Trophoblast cell (in vitro differentiated cells and primary cell): ENCODE results near the gene RYR1.

Experiments
- DNase-seq, 2 donors: peaks; one replicate each; pipeline ENCODE4 v3.0.0-alpha.2; 2016
- H2AFZ ChIP-seq: 2 replicates; pipeline ENCODE4 v1.6.1; 2013; ENCODE audit warnings: low read length, moderate library complexity, mild to moderate bottlenecking; ENCODE audit not compliant: insufficient read depth, poor library complexity
- H2AK5ac ChIP-seq: 2 replicates; pipeline ENCODE4 v1.6.1; 2013; ENCODE audit warnings: mild to moderate bottlenecking, low read length
- H2BK120ac ChIP-seq: 2 replicates; pipeline ENCODE4 v1.6.1; 2013; ENCODE audit warnings: low read length, mild to moderate bottlenecking, moderate library complexity; ENCODE audit not compliant: insufficient read depth, poor library complexity
- H2BK12ac ChIP-seq: 2 replicates; pipeline ENCODE4 v1.6.1; 2013; ENCODE audit warnings: mild to moderate bottlenecking, low read length, moderate library complexity
- H2BK5ac ChIP-seq: 2 replicates; pipeline ENCODE4 v1.6.1; 2013; ENCODE audit warnings: low read length, low read depth, moderate library complexity, mild to moderate bottlenecking; ENCODE audit not compliant: poor library complexity
- H3K14ac ChIP-seq: 2 replicates; pipeline ENCODE4 v1.6.1; 2013; ENCODE audit warnings: mild to moderate bottlenecking, low read length
- H3K18ac ChIP-seq: 2 replicates; pipeline ENCODE4 v1.6.1; 2013; ENCODE audit warnings: mild to moderate bottlenecking, low read length
- H3K23ac ChIP-seq: 2 replicates; pipeline ENCODE4 v1.6.1; 2013; ENCODE audit warnings: low read length
- H3K27ac ChIP-seq: 2 replicates; pipeline ENCODE4 v1.5.1; 2013; ENCODE audit warnings: low read depth, mild to moderate bottlenecking, inconsistent platforms, low read length, moderate library complexity
- H3K27me3 ChIP-seq: 2 replicates; pipeline ENCODE4 v1.6.1; 2013; ENCODE audit warnings: inconsistent platforms, mild to moderate bottlenecking, low read length, moderate library complexity; ENCODE audit not compliant: insufficient read depth
- H3K36me3 ChIP-seq, 2 experiments: 1 replicate in 1 of 2; 2 replicates in 1 of 2; pipeline ENCODE4 v1.6.1; 2013; ENCODE audit warnings: low read length in 2 of 2, mild to moderate bottlenecking in 2 of 2, moderate library complexity in 1 of 2; ENCODE audit not compliant: insufficient read depth in 2 of 2, control insufficient read depth in 1 of 2
- H3K4ac ChIP-seq: 2 replicates; pipeline ENCODE4 v1.6.1; 2013; ENCODE audit warnings: low read depth, mild to moderate bottlenecking, low read length, moderate library complexity
- H3K4me1 ChIP-seq, 2 experiments: 1 replicate in 1 of 2; 2 replicates in 1 of 2; pipeline ENCODE4 v1.6.1; 2013; ENCODE audit warnings: low read length in 2 of 2, mild to moderate bottlenecking in 2 of 2, moderate library complexity in 1 of 2; ENCODE audit not compliant: insufficient read depth in 2 of 2, control insufficient read depth in 1 of 2
- H3K4me2 ChIP-seq: 2 replicates; pipeline ENCODE4 v1.6.1; 2013; ENCODE audit warnings: inconsistent platforms, mild to moderate bottlenecking, low read length, moderate library complexity
- H3K4me3 ChIP-seq: 2 replicates; pipeline ENCODE4 v1.5.1; 2013; ENCODE audit warnings: mild to moderate bottlenecking, low read depth, low read length, inconsistent platforms
- H3K79me1 ChIP-seq: one replicate; pipeline ENCODE4 v1.6.1; 2013; ENCODE audit warnings: low read length
- H3K79me2 ChIP-seq: 2 replicates; pipeline ENCODE4 v1.6.1; 2013; ENCODE audit warnings: low read length, mild to moderate bottlenecking; ENCODE audit not compliant: control insufficient read depth, insufficient read depth, poor library complexity
- H3K9ac ChIP-seq: 2 replicates; pipeline ENCODE4 v1.6.1; 2013; ENCODE audit warnings: mild to moderate bottlenecking, low read length
- H3K9me3 ChIP-seq: 2 replicates; pipeline ENCODE4 v1.6.1; 2013; ENCODE audit warnings: low read depth, mild to moderate bottlenecking, control low read depth, inconsistent platforms, low read length; ENCODE audit not compliant: insufficient read depth
- H4K12ac ChIP-seq: 2 replicates; pipeline ENCODE4 v1.6.1; 2013; ENCODE audit warnings: low read depth, mild to moderate bottlenecking, low read length, moderate library complexity
- H4K8ac ChIP-seq: 2 replicates; pipeline ENCODE4 v1.6.1; 2013; ENCODE audit warnings: low read depth, mild to moderate bottlenecking, low read length, moderate library complexity
- H4K91ac ChIP-seq: one replicate; pipeline ENCODE4 v1.6.1; 2013; ENCODE audit warnings: low read depth, mild to moderate bottlenecking, low read length, moderate library complexity
- WGBS: extraction: QIAGEN DNeasy Blood & Tissue Kit; methylation state at CpG from one replicate; pipeline ENCODE4 v1.1.7; 2013; ENCODE audit warnings: missing lambda C conversion rate; ENCODE audit not compliant: insufficient read length, insufficient coverage; ENCODE audit errors: extremely low coverage; 5-methylcytosine and 5-hydroxymethylcytosine counted together

The RYR1 gene

GRCh38 chr19:38452430-38453366 lies 19.2 kb downstream of the RYR1 start:
- no peak overlapping the region for H2BK12ac ChIP-seq
- H3K14ac ChIP-seq, result no peak overlapping the region
- no peaks in the 10 kb centered on the region for H3K79me2 ChIP-seq
- no peak overlapping the region for H2AK5ac ChIP-seq
- H3K27me3 ChIP-seq, result no peaks in the 10 kb centered on the region
- no peak overlapping the region for H4K91ac ChIP-seq
- H3K4me1 ChIP-seq, result peaks cover 0 to 3% of the 10 kb centered on the region in 2 experiments
- H3K36me3 ChIP-seq, result no peaks in the 10 kb centered on the region
- H3K27ac ChIP-seq, result no peak overlapping the region
- H3K23ac ChIP-seq, result no peak overlapping the region
- no peak overlapping the region for H4K12ac ChIP-seq
- H3K9ac ChIP-seq, result no peak overlapping the region
- no peak overlapping the region for H3K18ac ChIP-seq
- H2BK5ac ChIP-seq, result no peak overlapping the region
- H2BK120ac ChIP-seq, result no peak overlapping the region
- H3K4me2 ChIP-seq, result no peak overlapping the region
- WGBS, result no CpG with 5 or more reads among the region's 45 CpGs
- H4K8ac ChIP-seq, result no peak overlapping the region
- no peak overlapping the region for H3K4me3 ChIP-seq
- H3K79me1 ChIP-seq, result no peaks in the 10 kb centered on the region
- no peak overlapping the region for H2AFZ ChIP-seq
- peaks cover 2% of the 10 kb centered on the region for H3K9me3 ChIP-seq
- no peak overlapping the region for H3K4ac ChIP-seq
- peak in 1 of 2 donors; percentile 2 for DNase-seq

GRCh38 chr19:38453596-38453995 lies 20.1 kb downstream of the RYR1 start:
- Histone ChIP-seq H2AFZ (no peak overlapping the region), H3K4ac (no peak overlapping the region), H3K27me3 (no peaks in the 10 kb centered on the region), H3K14ac (no peak overlapping the region), H2BK120ac (no peak overlapping the region), H4K91ac (no peak overlapping the region), H3K79me2 (no peaks in the 10 kb centered on the region), H4K12ac (no peak overlapping the region), H4K8ac (no peak overlapping the region), H3K79me1 (no peaks in the 10 kb centered on the region), H2BK12ac (no peak overlapping the region), H3K27ac (no peak overlapping the region), H3K23ac (no peak overlapping the region), H3K9me3 (peaks cover 2% of the 10 kb centered on the region), H3K4me3 (no peak overlapping the region), H3K18ac (no peak overlapping the region), H2AK5ac (no peak overlapping the region), H3K36me3 (no peaks in the 10 kb centered on the region), H3K4me2 (no peak overlapping the region), H3K4me1 (peaks cover 0 to 3% of the 10 kb centered on the region in 2 experiments), H3K9ac (no peak overlapping the region), H2BK5ac (no peak overlapping the region)
- no peak for DNase-seq
- no CpG with 5 or more reads among the region's 3 CpGs for WGBS

GRCh38 chr19:38455031-38455430 lies 21.5 kb downstream of the RYR1 start:
- no peak overlapping the region for H3K4me2 ChIP-seq
- peaks cover 2% of the 10 kb centered on the region for H3K9me3 ChIP-seq
- no peak overlapping the region for H4K12ac ChIP-seq
- no peak overlapping the region for H2BK12ac ChIP-seq
- no peak overlapping the region for H4K8ac ChIP-seq
- no peaks in the 10 kb centered on the region for H3K27me3 ChIP-seq
- H2BK5ac ChIP-seq, result no peak overlapping the region
- no CpG with 5 or more reads among the region's 4 CpGs for WGBS
- H3K79me2 ChIP-seq, result no peaks in the 10 kb centered on the region
- DNase-seq, result peak in 1 of 2 donors; percentile 46
- no peak overlapping the region for H3K4me3 ChIP-seq
- H3K23ac ChIP-seq, result no peak overlapping the region
- H2AK5ac ChIP-seq, result no peak overlapping the region
- no peak overlapping the region for H3K4ac ChIP-seq
- no peak overlapping the region for H3K18ac ChIP-seq
- no peak overlapping the region for H3K27ac ChIP-seq
- H3K79me1 ChIP-seq, result no peaks in the 10 kb centered on the region
- H3K14ac ChIP-seq, result no peak overlapping the region
- peaks cover 0 to 3% of the 10 kb centered on the region in 2 experiments for H3K4me1 ChIP-seq
- H2AFZ ChIP-seq, result no peak overlapping the region
- no peak overlapping the region for H3K9ac ChIP-seq
- no peaks in the 10 kb centered on the region for H3K36me3 ChIP-seq
- no peak overlapping the region for H4K91ac ChIP-seq
- no peak overlapping the region for H2BK120ac ChIP-seq

- WGBS, result no CpG with 5 or more reads among the region's 5 CpGs
Measured at GRCh38 chr19:38457202-38457601, 23.7 kb downstream of the RYR1 start.

More at GRCh38 chr19:38457202-38457601, 23.7 kb downstream of the RYR1 start:
- Histone ChIP-seq H2AK5ac (no peak overlapping the region), H3K9ac (peak overlapping the region; percentile 42), H3K18ac (no peak overlapping the region), H2AFZ (no peak overlapping the region), H2BK5ac (no peak overlapping the region), H3K27ac (no peak overlapping the region), H4K8ac (no peak overlapping the region), H3K27me3 (no peaks in the 10 kb centered on the region), H3K4me2 (no peak overlapping the region), H3K4me3 (no peak overlapping the region), H3K14ac (no peak overlapping the region), H4K91ac (no peak overlapping the region), H3K9me3 (peaks cover 2% of the 10 kb centered on the region), H2BK120ac (no peak overlapping the region), H2BK12ac (no peak overlapping the region), H3K4ac (no peak overlapping the region), H3K23ac (no peak overlapping the region), H3K79me1 (no peaks in the 10 kb centered on the region), H3K4me1 (no peaks in the 10 kb centered on the region), H3K36me3 (no peaks in the 10 kb centered on the region), H3K79me2 (no peaks in the 10 kb centered on the region), H4K12ac (no peak overlapping the region)
- DNase-seq, result no peak
